Retinal pigment epithelial cell (primary cell): ENCODE data around the gene FAM174B.

Experiments
- DNase-seq: peaks from one replicate; pipeline ENCODE4 v3.0.0-alpha.2; 2010; ENCODE audit warnings: low read depth
- H3K4me3 ChIP-seq: 2 replicates; pipeline ENCODE4 v1.5.1; 2011; ENCODE audit warnings: mild to moderate bottlenecking, low read length, control low read depth, moderate library complexity
- CTCF ChIP-seq: conservative IDR thresholded peaks from 2 replicates; pipeline ENCODE4 v1.5.1; 2011; ENCODE audit warnings: low read depth, low read length, control low read depth, inconsistent platforms

Gene FAM174B

GRCh38 chr15:92645051-92645631 is 10.4 kb downstream of the FAM174B start:
- no peak overlapping the region for H3K4me3 ChIP-seq

GRCh38 chr15:92643849-92644815 is 11.4 kb downstream of the FAM174B start:
- no peak for TF ChIP-seq CTCF
- DNase-seq: no peak

More at GRCh38 chr15:92645051-92645631, 10.4 kb downstream of the FAM174B start:
- no peak for DNase-seq
- no peak for TF ChIP-seq CTCF

GRCh38 chr15:92638709-92639365 is 16.7 kb downstream of the FAM174B start:
- no peak overlapping the region for H3K4me3 ChIP-seq
- no peak for DNase-seq
- TF ChIP-seq CTCF: no peak

More at GRCh38 chr15:92643849-92644815, 11.4 kb downstream of the FAM174B start:
- H3K4me3 ChIP-seq: no peak overlapping the region

GRCh38 chr15:92638291-92638708 is 17.3 kb downstream of the FAM174B start:
- no peak overlapping the region for H3K4me3 ChIP-seq
- no peak for TF ChIP-seq CTCF
- DNase-seq: no peak

GRCh38 chr15:92637626-92638025 is 17.9 kb downstream of the FAM174B start:
- H3K4me3 ChIP-seq: no peak overlapping the region
- no peak for DNase-seq
- no peak for TF ChIP-seq CTCF

- H3K4me3 ChIP-seq: no peak overlapping the region
- no peak for TF ChIP-seq CTCF
- DNase-seq: no peak
These were observed 18.6 kb downstream of the FAM174B start for GRCh38 chr15:92636908-92637481.
